IPS-18c (cell line): ENCODE measurements around the gene PAXX.

Experiments
- H3K4me3 ChIP-seq: 2 replicates; pipeline ENCODE4 v1.7.0; 2013; ENCODE audit warnings: low read depth, mild to moderate bottlenecking, low read length, moderate library complexity; ENCODE audit not compliant: insufficient read depth
- H3K9me3 ChIP-seq: one replicate; pipeline ENCODE4 v1.6.1; 2013; ENCODE audit warnings: mild to moderate bottlenecking, low read length, moderate library complexity; ENCODE audit not compliant: control insufficient read depth, insufficient read depth

PAXX gene

DNA sequence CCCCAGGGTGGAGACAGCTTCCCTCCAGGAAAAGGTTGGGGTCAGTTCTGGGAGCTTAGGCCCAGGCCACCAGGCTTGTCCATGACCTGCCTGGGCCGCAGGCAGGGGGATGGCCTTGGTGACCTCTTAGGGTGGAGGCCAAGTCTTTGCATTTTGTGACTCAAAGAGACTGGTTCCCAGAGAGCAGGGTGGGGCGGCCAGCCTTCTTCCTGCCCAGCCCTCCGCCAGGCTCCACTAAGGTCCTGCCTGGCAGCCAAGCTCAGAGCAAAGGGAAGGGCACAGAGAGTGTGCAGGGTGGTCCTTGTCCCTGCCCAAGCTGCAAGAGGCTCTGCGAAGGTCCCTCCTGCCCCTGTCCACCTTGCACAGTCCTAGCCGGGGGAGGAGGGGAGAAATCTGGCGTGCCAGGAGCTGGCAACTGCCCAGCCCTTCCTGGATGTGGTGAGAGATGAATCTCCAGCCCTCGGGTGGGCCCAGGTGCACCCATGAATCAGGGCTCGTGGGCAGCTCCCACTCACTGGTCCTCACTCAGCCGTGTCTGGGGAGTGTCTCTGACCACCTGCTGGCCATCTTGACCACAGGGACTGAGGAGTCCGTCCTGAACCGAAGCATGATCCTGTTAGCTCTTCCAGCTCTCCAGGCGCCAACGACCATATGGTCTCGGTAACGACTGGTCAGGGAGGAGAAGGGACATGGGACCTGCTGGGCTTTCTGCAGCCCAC lies 17.2 kb upstream of the PAXX start:
- no peak overlapping the region for H3K4me3 ChIP-seq
- H3K9me3 ChIP-seq = peaks cover 2% of the 10 kb centered on the region

GRCh38 chr9:136975644-136976043 lies 16.6 kb upstream of the PAXX start:
- H3K9me3 ChIP-seq = peaks cover 2% of the 10 kb centered on the region

DNA sequence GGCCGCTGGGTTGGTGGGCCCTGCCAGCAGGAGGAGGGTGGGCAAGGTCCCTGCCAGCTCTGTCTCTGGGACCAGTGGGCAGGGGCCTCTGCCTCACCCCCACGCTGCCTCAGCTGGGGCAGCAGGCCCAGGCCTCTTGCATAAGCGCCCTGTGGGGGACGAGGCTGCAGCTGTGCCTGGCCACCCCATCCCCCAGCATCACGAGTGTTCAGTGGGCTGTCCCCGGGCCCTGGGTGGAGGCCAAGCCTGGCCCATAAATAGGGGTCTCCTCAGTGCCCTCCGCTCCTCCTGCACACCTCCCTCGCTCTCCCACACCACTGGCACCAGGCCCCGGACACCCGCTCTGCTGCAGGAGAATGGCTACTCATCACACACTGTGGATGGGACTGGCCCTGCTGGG lies 15.0 kb upstream of the PAXX start, which contains the start of gene PTGDS:
Gene PTGDS (plus strand): TSS at position 282 of the 400 bp plus-strand sequence. CDS start 75 bp downstream, at position 357.
- peak within 1 kb of the TSS; percentile 61 for H3K4me3 ChIP-seq
- H3K9me3 ChIP-seq = peaks cover 2% of the 10 kb centered on the region

More at GRCh38 chr9:136975644-136976043, 16.6 kb upstream of the PAXX start:
- H3K4me3 ChIP-seq = no peak overlapping the region

DNA sequence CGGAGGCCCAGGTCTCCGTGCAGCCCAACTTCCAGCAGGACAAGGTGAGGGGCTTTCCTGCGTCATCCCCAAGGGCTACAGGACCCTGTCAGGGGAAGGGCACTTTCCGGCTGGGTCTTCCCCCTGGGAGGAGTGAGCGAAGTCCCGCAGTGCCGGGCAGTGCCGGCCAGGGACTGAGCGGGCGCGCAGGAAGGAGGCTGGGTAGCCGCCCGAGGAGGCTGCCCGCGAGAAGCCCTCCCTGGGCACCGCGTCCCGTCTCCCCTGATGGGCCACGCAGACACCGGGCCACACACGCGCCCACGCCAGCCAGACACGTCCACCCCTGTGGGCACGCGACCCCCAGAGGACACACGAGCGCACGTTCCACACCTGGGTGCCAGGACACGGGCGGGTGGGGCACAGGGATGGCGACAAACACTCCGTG lies 14.6 kb upstream of the PAXX start:
- peak overlapping the region; percentile 61 for H3K4me3 ChIP-seq

GRCh38 chr9:136978073-136978864 lies 14.0 kb upstream of the PAXX start:
- Histone ChIP-seq H3K9me3 (peaks cover 2% of the 10 kb centered on the region), H3K4me3 (peak overlapping the region; percentile 61)

More for the DNA sequence above, 14.6 kb upstream of the PAXX start:
- H3K9me3 ChIP-seq = peaks cover 2% of the 10 kb centered on the region

GRCh38 chr9:136978865-136979544 lies 13.2 kb upstream of the PAXX start:
- Histone ChIP-seq H3K9me3 (peaks cover 2% of the 10 kb centered on the region), H3K4me3 (peak overlapping the region; percentile 31; the same call in 1 of the 2 replicates)

DNA sequence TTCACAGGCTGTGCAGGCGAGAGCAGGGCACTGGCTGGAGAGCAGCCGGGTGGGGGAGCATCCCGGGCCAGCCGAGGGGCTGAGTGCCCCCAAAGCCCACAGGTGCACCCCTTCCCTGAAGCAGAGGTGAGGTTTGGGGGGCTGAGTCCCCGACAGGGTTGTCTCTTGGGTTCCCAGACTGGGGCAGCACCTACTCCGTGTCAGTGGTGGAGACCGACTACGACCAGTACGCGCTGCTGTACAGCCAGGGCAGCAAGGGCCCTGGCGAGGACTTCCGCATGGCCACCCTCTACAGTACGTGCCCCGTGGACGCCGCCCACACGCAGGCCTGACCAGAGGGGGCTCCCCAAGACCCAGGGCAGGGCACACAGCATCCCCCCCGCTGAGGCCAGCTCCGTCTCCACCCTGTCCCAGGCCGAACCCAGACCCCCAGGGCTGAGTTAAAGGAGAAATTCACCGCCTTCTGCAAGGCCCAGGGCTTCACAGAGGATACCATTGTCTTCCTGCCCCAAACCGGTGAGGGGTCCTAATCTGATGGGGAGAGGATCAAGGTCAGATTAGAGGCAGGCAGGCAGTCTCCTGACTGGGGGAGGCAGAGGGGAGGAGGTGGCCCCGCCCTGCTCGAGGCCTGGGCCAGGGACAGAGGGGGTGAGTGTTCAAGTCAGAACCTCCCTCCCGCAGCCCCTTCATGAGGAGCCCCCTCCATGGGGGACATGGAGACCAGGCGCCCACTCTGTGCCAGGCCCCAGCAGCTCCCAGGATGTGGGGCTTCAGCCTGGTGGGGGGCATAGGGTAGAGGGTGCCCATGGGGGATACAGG lies 12.2 kb upstream of the PAXX start:
- Histone ChIP-seq H3K9me3 (no peaks in the 10 kb centered on the region), H3K4me3 (no peak overlapping the region)

DNA sequence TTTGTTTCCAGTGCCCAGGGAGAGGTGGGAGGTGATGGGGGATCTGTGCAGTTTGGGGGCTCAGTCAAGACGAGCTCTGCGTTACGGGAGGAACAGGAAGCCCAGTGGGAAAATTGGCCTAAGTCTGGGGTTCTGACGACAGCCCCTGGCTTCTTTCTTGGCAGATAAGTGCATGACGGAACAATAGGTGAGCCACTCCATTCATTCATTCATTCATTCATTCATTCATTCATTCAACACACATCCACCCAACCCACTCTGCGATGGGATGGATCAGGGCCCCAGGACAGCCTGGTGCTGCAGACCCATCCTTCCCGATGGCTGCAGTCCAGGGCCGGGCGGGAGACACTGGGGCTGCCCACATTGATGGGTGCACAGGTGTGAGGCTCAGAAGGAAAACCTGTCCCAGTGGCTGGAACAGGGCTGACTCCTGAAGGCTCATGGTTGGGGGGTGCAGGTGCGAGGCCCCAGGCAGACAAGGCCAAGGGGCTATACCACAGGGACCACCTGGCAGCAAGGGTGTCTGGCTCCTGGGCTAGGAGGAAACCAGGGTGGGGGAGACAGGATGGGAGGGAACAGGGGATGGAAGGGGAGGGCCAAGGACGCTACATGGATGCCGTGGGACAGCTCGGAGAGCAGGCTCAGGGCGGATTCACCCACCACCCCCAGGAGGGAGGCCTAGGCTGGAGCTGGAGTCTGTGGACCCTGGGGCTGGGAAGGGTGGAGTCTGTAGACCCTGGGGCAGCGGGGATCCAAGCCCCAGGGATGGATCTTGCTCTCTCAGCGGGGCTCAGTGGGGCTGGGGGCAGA lies 11.3 kb upstream of the PAXX start:
- H3K4me3 ChIP-seq = no peak overlapping the region
- no peaks in the 10 kb centered on the region for H3K9me3 ChIP-seq

GRCh38 chr9:136981588-136982231 lies 10.5 kb upstream of the PAXX start:
- no peak overlapping the region for H3K4me3 ChIP-seq
- H3K9me3 ChIP-seq = no peaks in the 10 kb centered on the region

- no peak within 1 kb of the TSS for H3K4me3 ChIP-seq
Observed at GRCh38 chr9:136982232-136983051, 9.8 kb upstream of the PAXX start, which contains the start of gene LCNL1. Gene LCNL1 (plus strand): TSS chr9:136982993. CDS start chr9:136983587, 594 bp downstream.

DNA sequence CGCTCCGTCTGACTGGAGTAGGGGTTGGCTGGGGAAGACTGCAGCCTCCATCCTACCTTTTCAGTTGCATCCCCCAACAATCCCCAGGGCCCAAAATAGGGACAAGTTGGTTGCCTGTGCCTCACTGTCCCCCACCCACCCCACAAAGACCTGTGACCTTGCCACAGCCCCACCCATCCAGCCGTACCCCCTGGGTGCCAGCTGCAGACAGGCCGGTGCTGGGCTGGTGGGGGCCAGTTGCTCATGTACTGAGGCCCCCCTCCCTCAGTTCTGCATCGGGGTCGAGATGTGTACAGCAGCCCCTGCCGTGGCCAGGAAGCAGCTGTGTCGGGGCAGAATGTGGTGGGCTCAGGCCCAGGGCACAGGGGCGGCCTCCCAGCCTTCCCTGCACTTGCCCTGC lies 9.1 kb upstream of the PAXX start:
- H3K4me3 ChIP-seq = no peak overlapping the region
- no peaks in the 10 kb centered on the region for H3K9me3 ChIP-seq

More at GRCh38 chr9:136982232-136983051, 9.8 kb upstream of the PAXX start, which contains the start of gene LCNL1:
- no peaks in the 10 kb centered on the region for H3K9me3 ChIP-seq

DNA sequence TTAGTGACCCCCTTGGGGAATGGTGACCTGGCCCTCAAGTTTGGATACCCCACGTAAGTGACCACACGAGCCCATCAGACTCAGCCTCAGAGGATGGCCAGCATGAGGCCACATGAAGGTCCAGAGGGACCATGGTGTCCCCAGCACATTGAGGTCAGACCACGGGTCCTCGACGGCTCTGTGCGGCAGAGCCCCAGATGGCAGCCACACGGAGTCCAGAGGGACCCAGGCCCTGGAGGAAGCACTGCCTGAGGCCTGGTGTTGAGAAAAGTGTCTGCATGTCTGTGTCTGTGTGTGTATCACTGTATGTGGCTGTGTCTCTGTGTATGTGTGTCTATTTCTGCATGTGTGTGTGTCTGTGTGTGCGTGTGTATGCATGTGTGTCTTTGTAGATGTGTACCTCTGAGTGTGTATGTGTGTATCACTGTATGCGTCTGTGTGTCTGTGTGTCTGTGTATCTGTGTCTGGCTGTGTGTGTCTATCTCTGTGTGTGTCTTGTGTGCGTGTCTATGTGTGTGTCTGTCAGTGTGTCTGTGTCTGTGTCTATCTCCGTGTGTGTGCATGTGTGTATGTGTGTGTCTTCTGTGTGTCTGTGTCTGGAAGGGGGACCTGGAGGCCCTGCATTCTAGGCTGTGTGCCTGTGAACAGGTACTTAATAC lies 8.4 kb upstream of the PAXX start:
- no peaks in the 10 kb centered on the region for H3K9me3 ChIP-seq

DNA sequence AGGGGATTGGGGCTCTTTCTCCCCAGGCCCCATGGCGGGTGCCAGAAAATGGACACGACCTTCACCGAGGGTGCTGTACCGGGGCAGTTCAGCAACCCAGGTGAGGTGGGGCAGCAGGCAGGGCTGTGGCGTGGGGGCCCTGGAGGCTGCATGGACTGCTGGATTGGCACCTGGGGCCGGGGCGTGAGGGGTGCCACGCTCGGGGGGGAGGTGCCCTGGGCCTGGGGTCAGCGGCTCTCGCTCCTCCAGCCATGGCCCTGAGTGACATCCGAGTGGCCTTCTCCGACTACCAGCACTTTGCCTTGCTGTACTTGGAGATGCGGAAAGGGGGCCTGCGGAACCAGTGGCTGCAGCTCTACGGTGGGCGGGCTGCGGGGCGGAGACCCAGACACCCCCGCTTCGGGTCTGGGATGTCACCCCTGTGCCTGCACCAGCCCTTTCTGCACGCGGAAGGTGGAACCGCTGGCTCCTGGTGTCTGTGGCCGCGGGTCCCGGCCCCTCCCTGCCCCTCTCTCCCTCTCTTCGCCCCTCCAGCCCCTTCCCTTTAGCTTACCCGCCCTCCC lies 7.7 kb upstream of the PAXX start:
- H3K9me3 ChIP-seq = no peaks in the 10 kb centered on the region
- H3K4me3 ChIP-seq = no peak overlapping the region

More for the DNA sequence above, 8.4 kb upstream of the PAXX start:
- H3K4me3 ChIP-seq = no peak overlapping the region

DNA sequence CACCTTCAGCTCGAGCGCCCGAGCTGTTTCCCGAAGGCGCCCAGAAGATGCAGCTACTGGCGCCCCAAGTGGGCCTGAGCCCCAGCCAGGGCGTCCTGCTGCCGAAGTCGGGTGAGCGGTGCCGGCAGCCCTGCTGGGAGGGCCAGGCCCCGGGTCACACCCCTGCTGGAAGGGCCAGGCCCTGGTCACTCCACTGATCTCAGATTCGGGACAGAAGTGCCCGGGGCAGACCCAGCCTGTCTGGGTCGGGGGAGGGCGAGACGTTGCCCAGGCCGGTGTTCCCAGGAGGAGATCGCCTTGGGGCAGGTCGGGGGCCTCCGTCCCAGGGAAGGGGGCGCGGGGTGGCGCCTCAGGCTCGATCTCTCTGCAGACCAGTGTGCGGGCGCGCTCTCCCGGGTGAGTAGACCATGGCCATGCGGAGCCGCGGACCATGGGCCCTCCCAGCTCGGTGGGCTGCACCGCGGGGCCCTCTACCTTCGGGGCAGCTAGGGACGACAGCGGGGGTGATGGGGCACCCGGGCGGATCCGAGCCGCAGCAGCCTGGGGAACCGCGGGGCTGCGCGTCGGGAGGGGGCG lies 7.1 kb upstream of the PAXX start:
- Histone ChIP-seq H3K4me3 (no peak overlapping the region), H3K9me3 (no peaks in the 10 kb centered on the region)
